GM23338 (cell line): Measurements from ENCODE around the gene RBMY1A1. TPM values are rescaled to one million over a fixed set of nuclear protein-coding genes. Genes with fewer than 3 reads are reported as not detected.

Source experiments
- polyA plus RNA-seq: library from polyadenylated mRNA; unstranded; fragments of >200 nt; fragmentation: Nextera tagmentation; extraction: Ambion mirVana; gene quantifications from 2 replicates; pipeline ENCODE4 v1.2.1, GENCODE V29; 2016
- total RNA-seq: library from RNA; depleted of rRNA; stranded (reverse); fragments of >200 nt; shearing (Covaris generic); gene quantifications from 2 replicates; pipeline ENCODE4 v1.2.3, GENCODE V29; 2014; rRNA removed

Gene RBMY1A1
- total and polyA plus RNA-seq, 2 experiments from 2014 or later, result not detected

Other genes starting within 250 kb of the RBMY1A1 start
- gene RBMY1B, start 23.5 kb upstream of the RBMY1A1 start, total RNA-seq, result not detected in 2 replicates
- gene RBMY1B, start 23.5 kb upstream of the RBMY1A1 start, polyA plus RNA-seq, result not detected in 2 replicates